Measurements from ENCODE around the gene ZNF761. TPM values are rescaled to one million over a fixed set of nuclear protein-coding genes. Genes with fewer than 3 reads are reported as not detected.
"Not testable (repeated sequence)": the region's sequence is repeated elsewhere in the genome, so short reads cannot be mapped to it uniquely, and the experiment has no call there.

Gene ZNF761
- total RNA-seq, 1 donor from 2014 or later, result 21.4 TPM

DNA sequence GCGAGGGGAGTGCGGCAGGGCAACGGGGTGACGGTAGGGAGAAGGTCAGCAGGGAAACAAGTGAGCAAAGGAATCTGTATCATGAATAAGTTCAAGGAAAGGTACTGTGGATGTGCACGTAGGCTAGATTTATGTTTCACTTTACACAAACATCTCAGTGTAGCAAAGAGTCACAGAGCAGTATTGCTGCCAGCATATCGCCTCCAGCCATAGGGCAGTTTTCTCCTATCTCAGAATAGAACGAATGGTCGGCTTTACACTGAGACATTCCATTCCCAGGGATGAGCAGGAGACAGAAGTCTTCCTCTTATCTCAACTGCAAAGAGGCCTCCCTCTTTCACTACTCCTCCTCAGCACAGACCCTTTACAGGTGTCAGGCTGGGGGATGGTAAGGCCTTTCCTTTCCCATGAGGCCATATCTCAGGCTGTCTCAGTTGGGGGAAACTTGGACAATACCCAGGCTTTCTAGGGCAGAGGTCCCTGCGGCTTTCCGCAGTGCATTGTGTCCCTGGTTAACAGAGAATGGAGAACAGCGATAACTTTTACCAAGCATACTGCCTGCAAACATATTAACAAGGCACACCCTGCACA lies 28.4 kb downstream of the ZNF761 start:
- DNase-seq (ENCODE audit: low spot score), result not testable (repeated sequence)

DNA sequence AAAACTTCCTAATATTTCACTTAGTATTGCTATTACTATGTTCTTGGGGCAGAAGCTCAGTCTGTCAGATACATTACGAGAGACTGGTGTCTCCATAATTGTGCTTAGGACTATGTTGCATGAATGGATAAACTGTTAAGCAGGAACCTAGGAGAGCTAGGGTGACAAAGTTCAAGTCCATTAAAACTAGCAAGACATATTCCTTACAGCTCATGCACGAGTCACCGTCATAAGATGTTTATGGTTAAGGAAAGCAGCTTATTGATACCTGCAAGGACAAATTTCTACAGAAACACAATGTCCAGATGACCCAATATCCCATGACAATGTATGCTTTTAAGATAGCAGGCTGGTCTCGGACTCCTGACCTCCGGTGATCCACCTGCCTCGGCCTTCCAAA lies 30.1 kb downstream of the ZNF761 start:
- no peak for DNase-seq (ENCODE audit: low spot score)

DNA sequence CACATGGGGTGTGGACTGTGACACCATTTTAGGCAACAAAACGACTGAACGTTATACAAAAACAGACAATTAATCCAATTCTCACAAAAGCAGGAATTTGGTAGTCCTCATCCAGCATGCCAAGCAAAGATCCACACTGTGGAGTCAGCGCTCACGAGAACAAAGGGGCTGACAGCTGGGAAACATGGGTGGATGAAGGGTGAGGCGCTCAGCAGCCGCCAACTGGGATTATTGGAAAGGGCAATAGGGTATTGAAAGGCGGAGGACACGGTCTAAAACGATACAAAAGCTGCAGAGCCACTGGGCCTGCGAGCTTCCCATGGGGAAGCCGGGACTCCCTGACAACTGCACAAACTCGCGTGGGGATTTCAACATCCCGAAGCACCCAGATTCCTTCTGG lies 31.1 kb downstream of the ZNF761 start:
- DNase-seq (ENCODE audit: low spot score), result no peak

DNA sequence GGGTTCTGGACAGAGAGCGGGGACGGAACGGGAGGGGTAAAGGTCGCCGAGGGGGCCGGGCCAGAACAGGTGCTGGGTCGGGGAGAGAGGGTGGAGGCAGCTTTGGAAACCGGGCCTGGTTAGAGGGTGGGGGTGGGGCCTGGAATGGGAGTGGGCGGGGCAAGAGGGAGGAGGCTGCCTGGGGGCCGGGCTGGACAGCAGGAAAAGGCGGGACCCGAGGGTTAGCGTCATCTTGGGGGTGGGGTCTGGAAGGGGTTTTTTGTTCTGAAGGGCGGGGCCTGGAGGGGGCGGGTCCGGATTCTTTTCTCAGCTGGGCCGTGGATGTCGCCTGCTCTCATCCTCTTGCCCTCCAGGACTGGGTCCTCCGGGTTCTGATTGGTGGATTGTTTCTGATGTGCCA lies 31.5 kb downstream of the ZNF761 start:
- DNase-seq (ENCODE audit: low spot score), result no peak

DNA sequence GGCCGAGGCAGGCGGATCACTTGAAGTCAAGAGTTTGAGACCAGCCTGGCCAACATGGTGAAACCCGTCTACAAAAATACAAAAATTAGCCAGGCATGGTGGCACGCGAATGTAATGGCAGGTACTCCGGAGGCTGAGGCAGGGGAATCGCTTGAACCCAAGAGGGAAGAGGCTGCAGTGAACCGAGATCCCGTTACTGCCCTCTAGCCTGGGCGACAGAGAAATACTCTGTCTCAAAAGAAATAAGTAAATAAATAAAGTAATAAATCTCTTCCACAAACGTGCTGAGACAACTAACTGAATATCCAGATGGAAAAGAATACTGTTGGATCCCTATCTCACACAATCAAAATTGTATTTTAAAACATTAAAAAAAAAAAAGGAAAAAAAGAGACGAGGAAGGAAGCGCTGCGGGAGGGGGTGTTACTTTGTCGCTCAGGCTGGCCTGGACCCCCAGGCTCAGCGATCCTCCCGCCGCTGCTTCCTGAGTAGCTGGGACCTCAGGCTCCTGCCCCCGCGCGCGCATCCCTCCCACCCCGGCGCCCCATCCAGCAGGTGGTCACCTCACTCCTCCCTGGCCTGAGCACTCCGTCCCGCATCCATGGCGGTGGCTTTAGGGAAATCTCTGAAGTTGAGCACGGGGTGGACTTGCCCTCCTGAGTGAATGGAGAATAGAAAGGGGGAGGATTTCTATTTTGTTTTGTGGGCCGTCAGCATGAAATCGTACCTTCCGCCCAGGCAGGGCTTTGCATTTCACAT lies 35.1 kb downstream of the ZNF761 start:
- DNase-seq (ENCODE audit: low spot score), result no peak

DNA sequence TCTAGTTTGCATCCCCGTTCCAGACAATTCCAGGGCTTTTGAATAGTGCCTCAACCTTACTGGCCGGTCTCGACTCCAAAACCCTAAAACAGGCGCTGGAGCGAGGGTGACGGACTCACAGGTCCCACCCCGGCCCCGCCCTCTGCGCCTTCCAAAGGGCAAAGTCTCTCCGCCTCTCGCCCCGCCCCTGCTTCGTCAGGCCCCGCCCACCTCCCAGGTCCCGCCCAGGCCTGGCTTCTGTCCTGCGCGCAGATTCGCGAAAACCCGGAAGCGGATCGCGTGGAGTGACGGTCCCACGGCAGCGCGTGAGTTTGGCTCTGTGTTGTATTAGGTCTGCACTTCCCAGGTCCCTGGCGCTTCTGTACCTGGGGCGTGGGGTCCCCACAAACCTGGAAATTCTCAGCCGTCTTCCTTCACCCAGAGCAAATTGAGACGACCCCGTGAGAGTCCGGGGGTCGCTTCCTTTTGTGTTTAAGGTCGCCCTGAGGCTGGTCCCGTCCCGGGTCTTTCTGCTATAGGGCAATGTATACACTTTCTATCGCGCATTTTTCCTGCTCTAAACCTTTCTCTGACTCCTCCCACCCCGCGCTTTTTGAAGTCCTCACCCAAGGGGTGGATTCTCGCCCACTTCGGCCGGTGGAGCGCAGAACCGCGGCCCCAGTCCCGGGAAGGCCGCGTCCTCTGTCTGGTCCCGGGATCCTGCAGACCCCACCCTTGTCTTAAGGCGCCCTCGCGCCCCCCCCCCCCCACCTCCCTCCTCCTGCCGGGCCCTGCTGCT lies 35.9 kb downstream of the ZNF761 start, which contains the start of gene ZNF813:
Gene ZNF813 (plus strand): TSS at position 249 of the 778 bp plus-strand sequence. CDS start 16,090 bp downstream, outside the sequence.
- DNase-seq (ENCODE audit: low spot score), result peak; percentile 94

DNA sequence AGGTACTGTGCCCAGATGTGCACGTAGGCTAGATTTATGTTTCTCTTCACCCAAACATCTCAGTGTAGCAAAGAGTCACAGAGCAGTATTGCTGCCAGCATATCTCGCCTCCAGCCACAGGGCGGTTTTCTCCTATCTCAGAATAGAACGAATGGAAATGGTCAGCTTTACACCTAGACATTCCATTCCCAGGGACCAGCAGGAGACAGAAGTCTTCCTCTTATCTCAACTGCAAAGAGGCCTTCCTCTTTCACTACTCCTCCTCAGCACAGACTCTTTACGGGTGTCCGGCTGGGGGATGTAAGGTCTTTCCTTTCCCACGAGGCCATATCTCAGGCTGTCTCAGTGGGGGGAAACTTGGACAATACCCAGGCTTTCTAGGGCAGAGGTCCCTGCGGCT lies 36.8 kb downstream of the ZNF761 start:
- not testable (repeated sequence) for DNase-seq (ENCODE audit: low spot score)

DNA sequence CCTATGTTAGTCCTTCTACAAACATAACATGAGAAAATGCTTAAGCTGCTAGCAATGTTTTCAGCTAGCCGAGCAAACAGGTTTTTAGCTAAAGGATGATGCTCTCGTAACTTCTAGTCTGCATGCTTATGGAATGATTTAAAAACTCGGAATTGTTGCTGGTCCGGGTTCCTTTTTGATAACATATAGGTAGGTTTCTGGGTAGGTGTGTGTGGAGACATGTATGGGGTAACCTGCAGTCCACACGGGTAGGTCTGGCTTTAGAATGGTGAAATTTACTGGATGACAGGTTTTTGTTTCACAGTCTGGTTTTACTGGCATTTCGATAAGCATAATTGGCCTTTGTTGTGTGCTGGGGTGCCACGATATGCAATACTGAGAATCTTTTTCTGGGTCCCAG lies 40.1 kb downstream of the ZNF761 start:
- DNase-seq (ENCODE audit: low spot score), result no peak

DNA sequence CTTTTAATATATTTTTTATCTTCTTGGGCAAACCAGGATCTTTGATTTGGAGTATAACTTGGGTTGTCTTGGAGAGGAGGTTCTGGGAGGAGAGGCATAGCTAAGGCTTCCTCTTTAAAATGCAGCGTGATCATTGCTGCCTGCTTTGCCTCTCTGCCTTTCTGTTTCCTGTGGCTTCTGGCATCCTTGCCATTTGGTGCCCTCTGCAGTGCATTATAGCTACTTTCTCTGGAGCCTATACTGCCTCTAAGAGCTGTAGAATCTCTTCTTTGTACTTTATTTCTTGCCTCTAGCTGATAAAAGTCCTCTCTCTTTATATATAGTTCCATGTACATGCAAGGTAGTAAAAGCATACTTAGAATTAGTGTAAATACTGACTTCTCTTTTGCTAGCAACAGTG lies 43.0 kb downstream of the ZNF761 start:
- not testable (repeated sequence) for DNase-seq (ENCODE audit: low spot score)

DNA sequence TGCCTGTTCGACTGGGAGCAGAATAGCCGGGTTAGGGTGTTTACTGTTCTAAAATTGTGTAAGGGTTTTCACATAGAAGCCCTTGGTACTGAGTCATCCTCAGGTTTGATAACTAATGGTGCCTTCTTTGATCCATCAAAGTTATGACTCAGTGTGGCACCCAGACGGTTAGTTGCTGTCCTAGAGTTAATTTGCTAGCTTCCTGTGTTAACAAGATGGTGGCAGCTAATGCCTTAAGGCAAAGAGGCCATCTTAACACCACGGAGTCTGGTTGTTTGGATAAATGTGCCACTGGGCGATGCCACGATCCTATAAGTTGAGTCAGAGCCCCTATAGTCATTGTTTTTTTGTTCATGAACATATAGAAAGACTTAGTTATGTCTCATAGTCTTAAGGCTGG lies 43.7 kb downstream of the ZNF761 start:
- DNase-seq (ENCODE audit: low spot score), result not testable (repeated sequence)

DNA sequence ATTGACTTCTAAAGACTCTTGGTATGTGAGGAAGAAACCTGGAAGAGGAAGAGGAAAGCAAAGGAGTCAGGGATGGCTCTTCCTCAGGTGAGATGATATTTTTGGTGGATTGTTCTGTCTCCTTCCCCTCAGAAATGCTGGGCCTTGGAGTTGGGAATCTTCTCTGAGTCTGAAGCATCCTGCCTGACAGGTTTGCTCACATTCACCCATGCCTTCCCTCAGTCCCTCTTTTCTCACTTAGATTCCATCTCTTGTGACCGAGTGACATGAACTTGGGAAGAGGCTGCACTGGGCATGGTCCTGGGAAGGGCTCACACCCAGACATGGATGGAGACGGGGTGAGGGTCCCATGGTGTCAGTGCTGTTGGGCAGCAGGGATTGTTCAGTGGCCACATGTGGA lies 52.0 kb downstream of the ZNF761 start:
- DNase-seq (ENCODE audit: low spot score), result not testable (repeated sequence)

DNA sequence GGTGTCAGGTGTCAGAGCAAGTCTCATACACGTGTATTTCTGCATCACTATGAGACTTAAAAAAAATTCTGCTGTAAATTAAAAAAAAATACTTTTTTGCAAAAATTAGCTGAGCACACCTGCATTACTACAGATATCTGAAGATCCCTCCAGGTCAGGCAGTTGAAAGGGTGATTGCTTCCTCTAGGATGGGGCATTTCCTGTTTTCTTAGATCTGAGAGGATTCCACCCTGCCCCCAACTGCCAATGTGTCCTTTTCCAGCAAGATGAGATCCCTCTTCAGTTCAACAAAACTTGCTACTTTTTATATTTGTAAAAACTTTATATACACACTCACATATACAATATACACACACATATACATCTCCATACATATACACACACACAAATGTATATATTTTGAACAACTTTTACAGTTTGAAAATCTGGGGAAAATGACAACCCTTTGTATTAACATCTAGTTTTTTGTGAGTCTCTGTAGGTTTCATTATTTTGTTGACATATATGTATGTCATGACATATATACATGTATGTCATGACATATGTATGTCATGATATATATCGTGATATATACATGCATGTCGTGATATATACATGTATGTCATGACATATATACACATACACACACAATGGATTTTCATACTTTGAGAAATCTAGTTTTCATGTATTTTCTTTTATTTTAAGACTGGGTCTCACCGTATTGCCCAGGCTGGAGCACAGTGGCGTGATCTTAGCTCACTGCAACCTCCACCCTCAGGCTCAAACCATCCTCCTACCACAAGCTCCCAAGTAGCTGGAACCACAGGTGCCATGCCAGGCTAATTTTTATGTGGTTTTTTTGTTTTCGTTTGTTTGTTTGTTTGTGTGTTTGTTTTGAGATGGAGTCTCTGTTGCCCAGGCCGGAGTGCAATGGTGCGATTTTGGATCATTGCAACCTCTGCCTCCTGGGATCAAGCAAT lies 53.5 kb downstream of the ZNF761 start:
- no peak for DNase-seq (ENCODE audit: low spot score)

DNA sequence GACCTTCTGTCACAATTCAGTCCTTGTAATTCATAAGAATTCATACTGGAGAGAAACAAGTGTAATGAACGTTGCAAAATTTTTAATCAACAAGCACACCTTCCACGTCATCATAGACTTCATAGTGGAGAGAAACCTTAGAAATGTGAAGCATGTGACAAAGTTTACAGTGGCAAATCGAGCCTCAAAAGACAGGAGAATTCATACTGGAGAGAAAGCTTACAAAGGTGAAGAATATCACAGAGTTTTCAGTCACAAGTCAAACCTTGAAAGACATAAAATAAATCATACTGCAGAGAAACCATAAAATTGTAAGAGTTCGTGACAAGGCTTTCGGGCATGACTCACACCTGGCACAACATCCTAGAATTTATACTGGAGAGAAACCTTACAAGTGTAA lies 60.4 kb downstream of the ZNF761 start:
- DNase-seq (ENCODE audit: low spot score), result no peak

DNA sequence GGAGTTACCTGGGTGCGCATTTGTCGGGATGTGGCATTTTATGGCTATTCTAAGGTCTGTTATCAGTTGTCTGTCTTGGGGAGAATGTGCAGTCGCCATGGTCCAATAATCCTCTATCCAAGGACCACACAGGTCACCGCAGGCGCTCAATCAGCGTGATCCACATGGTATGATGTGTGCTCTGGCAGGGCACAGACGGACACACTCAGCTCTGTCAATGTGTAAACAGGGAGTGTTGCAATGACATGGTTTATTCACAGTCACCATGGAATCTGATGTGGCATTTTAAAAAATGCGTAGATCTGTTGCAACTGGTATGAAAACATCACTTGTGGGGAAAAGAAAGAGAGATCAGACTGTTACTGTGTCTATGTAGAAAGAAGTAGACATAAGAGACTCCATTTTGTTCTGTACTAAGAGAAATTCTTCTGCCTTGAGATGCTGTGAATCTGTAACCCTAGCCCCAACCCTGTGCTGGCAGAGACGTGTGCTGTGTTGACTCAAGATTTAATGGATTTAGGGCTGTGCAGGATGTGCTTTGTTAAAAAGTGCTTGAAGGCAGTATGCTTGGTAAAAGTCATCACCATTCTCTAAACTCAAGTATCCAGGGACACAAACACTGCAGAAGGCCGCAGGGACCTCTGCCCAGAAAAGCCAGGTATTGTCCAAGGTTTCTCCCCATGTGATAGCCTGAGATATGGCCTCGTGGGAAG lies 65.7 kb downstream of the ZNF761 start:
- not testable (repeated sequence) for DNase-seq (ENCODE audit: low spot score)

DNA sequence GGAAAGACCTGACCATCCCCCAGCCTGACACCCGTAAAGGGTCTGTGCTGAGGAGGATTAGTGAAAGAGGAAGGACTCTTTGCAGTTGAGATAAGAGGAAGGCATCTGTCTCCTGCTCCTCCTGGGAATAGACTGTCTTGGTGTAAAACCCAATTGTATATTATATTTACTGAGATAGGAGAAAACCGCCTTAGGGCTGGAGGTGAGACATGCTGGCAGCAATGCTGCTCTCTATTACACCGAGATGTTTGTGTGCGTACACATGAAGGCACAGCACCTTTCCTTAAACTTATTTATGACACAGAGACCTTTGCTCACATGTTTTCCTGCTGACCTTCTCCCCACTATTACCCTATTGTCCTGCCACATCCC lies 66.2 kb downstream of the ZNF761 start:
- not testable (repeated sequence) for DNase-seq (ENCODE audit: low spot score)

DNA sequence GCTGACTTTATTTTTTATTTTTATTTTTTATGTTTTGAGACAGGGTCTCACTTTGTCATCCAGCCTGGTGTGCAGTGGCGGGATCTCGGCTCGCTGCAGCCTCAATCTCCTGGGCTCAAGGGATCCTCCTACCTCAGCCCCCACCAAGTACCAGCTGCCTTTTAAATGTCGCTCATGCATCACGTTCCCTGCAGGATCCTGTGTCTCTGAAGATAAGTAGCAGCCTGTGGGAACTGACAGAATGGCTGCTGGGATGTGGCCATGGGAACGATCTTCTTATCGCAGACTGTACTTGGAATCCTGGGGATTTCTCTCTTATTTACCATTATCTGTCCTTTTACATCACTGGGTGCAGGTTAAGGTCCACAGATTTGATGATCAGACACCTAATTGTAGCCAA lies 71.4 kb downstream of the ZNF761 start:
- DNase-seq (ENCODE audit: low spot score), result not testable (repeated sequence)

DNA sequence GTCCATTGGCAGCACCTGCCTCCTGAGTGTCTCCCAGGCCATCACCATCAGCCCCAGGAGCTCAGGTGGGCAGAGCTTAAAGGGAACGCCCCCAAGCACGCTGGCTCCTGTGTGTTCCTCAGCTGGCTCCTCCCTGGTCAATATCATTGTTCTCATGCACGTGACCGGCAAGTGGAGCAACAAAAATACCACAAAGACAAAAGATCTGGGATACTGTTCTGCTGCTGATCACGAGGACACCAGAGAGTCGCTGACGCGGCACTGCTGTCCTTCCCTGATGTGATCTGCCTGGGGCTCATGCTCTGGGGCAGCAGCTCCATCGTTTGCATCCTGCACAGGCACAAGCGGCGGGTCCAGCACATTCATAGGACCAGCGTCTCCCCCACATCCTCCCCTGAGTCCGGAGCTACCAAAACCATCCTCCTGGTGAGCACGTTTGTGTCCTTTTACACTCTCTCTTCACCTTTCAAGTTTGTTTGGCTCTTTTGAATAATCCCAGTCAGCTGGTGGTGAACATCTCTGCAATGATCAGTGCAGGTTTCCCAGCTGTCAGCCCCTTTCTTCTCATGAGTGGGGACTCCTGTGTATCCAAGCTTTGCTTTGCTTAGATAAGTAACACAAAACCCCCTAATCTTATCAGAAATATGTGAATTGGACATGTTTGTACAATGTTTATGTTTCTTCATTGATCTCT lies 72.0 kb downstream of the ZNF761 start:
- DNase-seq (ENCODE audit: low spot score), result not testable (repeated sequence)

DNA sequence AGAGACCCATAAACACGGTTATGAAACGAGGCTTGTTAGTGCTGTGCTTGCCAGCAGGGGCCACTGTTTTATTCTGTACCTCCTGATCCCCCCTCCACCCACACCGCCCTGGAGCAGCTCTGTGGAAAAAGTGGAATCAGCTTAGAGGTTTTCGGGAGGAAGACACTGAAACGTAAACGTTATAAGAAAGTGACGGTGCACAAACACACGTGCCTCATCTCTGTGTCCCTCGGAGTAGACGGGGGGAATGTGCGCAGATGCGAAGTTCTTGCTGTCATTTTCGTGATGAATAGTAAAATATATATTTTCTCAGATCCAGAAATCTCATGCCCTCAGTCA lies 72.5 kb downstream of the ZNF761 start:
- peak; percentile 42 for DNase-seq (ENCODE audit: low spot score)

DNA sequence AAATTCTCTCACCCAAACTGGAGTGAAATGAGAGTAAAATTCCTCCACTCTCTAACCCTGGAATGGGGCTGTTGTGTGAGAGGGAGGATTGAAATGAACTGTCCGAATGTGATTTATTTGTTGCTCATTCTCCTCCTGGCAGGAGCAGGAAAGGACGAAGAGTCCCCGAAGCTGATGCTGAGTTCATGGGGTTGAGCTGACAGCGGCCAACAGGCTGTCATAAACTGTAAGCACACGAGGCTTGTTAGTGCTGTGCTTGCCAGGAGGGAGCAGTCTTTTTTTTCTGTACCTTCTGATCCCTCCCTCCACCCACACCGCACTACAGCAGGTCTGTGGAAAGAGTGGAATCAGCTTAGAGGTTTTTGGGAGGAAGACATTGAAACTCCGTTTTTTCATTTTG lies 73.1 kb downstream of the ZNF761 start:
- DNase-seq (ENCODE audit: low spot score), result peak; percentile 29

DNA sequence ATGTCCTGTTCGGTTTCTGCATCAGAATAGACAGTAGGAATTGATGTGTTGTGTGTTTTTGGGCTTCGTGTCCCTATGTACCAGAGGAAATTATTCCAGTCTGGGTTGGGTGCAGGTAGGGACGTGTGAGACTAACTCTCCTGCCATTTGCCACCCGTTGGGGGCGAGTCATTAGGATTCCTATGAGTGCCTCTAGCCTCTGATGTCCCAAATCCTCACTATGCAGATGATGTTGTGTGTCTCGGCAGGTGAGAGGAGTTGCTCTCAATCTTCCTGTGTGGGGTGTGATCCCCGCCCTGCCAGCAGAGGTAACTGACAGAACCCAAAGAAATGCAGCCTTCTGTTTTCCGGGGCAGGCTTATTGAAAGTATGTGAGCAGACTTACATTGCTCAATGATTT lies 74.9 kb downstream of the ZNF761 start:
- no peak for DNase-seq (ENCODE audit: low spot score)

All from umbilical cord (tissue), 2 donors.